Stimulated activated CD4-positive, alpha-beta T cell treated with anti-CD3 and anti-CD28 coated beads, TNF-alpha, amount 100 ng/mL, for 1 hour (primary cell): Measurements from ENCODE around the gene GALNT17.

Source experiments
- DNase-seq, 3 donors: peaks; one replicate each; pipeline ENCODE4 v3.0.0-alpha.2; 2020; ENCODE audit warnings: low read depth in 3 of 3, low spot score in 1 of 3

The GALNT17 gene

DNA sequence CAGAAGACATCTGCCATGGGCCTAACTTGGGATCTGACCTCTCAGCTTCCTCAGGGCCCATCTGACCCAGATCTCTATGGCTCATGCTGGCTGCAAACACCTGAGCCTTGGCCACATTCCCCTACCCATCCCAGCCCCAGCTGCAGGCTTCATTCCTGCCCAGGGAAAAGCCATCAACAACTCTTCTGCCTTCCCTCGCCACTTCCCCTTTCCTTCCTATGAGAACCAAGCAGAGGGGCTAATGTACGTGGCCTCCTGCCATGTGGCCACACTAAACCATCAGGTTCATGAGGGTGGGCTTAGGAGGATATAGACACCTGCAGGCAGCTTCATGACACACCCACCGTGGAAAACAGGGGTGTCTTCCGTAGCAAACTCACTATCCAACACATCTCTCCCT lies 312.2 kb downstream of the GALNT17 start:
- no peak for DNase-seq

DNA sequence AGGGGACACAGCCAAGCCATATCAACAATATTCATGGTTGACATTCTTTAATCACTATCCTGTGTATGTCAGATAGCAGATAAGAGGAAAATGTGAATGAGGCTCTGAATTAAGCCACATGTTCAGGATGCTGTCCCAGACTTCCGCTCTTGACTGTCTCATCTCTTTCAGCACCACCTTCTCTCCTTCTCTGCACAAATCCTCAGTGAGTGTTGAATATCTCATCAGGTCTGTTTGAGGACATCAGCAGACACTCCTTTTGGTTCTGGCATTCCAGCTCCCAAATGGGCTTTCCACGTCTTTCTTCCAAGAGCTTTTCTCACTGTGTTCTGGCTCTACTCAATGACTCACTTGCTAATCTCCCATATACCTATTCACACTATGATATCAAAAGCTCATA lies 321.7 kb downstream of the GALNT17 start:
- DNase-seq = no peak

DNA sequence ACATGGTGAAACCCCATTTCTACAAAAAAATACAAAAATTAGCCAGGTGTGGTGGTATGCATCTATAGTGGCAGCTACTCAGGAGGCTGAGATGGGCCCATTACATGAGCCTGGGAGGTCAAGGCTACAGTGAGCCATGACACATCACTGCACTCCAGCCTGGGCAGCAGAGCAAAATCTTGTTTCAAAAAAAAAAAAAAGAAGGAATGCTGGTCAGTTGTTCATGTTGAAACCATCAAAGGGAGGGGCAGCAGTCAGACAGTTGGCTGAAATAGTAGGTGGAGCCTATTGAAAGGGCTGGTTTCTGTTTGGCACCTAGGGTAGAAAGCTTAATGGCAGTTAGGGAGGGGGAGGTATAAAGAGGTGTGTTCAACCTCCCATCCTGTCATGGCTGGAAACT lies 323.0 kb downstream of the GALNT17 start:
- no peak for DNase-seq

DNA sequence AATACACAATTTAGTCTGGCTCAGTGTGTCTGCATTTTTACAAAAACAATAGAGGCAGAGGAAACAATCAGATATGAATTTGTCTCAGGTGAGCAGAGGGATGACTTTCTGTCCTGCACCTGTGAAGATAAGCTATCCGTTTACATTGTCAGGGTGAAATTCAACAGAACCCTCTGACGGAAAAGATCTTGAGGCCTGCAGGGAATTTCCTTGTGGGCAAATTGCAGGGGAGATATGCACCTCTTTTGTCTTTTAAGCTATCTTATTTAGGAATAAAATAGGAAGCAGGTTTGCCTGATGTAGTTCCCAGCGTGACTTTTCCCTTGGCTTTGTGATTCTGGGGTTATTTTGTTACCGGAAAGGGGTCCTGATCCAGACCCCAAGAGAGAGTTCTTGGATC lies 325.1 kb downstream of the GALNT17 start:
- DNase-seq = no peak

DNA sequence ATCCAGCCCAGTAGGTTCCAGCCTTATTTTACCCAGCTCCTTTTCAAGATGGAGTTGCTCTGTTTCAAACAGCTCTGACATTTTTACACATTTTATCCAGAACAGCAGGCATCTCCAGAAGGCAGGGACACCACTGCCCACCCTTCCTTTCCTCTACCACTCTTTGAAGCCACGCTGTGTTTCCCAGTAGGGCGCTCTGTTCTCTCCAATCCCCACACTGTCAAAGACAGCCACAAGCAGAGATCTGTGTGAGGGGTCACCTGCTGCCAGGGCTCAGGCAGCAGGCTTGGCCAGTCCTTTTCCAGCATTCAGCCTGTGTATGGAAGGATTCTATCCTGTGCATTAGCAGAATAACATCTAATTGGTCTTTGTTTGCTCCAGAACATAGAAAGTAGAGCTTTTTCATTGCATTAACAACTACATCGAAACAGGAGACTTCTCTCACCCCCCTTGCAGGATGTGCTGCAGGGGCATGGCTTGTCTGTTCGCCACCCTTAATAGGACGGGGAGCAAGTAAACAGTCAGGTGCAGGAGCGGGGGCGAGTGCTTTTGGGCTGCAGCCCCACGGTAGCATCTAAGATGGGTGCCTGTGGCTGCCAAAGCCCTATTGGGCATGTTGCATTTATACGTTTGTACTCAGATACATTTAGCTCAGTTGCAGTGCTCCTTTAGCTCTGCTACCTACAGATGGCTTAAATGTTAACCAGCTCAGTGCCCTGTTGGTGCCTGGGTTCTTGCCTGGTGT lies 326.1 kb downstream of the GALNT17 start:
- DNase-seq = no peak

DNA sequence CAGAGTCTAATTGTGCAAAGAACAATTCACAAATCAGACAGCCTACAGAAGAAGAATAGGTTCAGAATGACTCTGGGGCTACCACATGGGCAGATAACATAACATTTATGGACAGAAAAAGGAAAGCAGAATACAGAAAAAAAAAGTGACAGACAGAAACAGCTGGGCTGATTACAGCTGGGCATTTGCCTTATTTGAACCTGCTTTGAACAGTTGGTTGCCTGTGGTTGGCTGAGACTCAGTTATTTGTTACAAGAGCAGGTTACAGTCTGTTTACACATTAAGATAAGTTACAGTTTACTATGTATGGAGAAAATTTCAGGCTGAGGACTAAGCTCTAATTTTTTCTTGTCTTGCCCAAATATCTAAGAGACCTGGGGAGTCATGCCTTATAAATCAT lies 327.2 kb downstream of the GALNT17 start:
- no peak for DNase-seq

DNA sequence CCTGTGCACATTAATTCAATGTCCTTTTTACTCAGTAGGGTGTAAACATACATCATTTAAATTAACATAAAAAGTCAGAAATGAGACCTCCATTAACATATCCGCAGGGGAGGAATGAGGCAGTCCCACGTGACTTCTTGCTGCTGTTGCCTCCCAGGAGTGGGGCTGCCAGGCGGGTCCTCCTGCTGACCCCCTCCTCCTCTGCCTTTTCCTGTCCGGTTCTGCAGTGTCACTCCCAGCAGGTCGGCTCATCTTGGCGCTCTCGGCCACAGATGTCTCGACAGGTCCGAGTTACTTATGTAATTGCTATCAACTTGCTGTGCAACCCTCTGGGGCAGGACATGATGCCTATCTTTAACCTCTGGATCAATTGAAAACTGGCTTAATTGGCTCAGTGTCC lies 329.6 kb downstream of the GALNT17 start:
- no peak for DNase-seq

DNA sequence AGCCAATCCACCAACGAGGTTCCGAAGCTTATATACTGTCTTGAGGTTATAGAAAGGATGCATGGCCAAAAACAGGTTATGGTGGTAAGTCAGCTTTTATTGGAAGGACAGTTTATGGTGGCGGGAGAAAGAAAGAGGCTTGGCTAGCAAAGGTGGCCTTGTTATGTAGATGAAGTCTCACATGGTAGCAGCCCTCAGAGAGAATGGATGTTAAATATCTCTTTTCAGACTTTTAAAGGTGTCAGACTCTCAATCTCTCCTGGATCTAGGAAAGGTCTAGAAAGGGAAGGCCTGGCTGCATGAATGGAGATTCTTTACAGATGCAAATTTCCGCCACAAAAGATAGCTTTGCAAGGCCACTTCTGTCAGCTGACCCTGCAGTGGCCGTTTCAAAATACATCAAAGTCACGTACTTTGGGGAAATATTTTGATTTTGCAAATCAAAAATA lies 333.8 kb downstream of the GALNT17 start:
- no peak for DNase-seq

DNA sequence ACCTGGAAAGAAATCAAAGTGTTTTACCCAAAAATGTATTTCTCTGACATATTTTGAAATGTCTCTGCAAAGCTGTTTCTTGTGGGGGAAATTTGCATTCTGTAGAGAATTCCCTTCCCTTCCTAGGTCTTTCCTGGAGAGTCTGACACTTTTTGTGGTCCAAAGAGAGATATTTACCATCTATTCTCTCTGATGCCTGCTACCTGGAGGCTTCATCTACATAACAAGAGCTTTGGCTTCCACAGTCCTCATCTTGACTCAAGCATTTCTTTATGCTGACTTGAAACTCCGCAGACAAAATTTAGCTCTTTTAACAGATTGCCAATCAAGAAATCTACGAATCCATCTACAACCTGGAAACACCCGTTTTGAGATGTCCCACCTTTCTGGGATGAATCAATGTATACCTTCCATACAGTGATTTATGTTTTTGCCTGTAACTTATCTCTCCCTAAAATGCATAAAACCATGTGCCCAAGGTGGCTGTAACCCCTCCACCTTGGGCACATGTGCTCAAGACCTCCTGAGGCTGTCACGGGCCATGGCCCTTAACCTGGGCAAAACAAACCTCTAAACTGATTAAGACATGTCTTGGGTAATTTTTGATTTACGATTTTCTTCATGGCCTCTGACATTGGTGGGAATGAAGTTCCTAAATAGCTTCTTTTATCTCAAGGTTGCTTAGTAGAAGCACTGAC lies 334.7 kb downstream of the GALNT17 start:
- DNase-seq = no peak

DNA sequence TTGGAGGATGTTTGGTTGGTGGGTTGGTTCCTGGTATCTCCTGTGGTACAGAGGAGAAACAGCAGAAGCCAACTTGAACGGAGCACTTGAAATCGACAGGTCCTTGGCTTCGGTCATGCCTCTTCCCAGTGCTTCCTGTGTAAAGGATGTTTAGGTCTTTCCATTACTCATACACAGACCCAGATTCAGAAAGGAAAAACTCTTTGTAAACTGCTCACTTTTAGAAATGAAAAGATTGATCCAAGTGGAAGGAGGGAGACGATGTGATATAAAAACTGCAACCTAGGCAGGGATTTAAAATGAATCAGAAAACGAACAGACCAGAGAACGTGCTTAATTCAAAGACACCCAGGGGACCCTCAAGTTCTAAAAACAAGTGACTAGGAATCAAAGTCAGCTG lies 338.4 kb downstream of the GALNT17 start:
- DNase-seq = no peak

DNA sequence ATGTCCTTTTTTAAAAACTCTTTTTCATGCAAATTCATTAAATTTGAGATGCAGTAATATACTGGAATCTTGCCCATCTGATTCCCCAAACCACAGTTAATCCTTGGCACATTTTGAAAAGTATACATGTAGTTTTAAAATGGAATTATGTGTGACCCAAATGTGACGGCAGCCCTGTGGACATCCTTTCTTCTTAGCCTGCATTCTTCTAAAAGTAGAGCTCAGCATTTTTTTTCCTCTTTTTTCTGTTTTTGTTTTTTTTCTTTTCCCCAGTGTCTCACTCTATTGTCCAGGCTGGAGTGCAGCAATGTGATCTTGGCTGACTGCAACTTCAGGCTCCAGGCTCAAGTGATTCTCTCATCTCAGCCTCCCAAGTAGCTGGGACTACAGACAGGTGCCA lies 338.9 kb downstream of the GALNT17 start:
- no peak for DNase-seq

DNA sequence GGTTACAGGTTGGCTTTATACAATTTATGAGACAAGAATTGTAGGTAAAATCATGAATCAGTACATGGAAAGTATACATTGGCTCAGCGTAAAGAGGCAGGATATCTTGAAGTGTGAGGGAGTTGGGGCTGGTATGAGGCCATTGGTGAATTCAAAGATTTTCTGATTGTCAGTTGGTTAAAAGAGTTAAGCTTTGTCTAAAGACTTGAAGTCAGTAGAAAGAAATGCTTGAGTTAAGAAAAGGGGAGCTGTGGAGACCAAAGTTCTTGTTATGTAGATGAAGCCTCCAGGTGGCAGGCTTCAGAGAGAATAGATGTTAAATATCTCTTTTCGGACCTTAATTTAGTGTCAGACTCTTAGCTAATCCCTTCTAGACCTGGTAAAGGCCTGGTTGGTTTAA lies 341.0 kb downstream of the GALNT17 start:
- DNase-seq = no peak

DNA sequence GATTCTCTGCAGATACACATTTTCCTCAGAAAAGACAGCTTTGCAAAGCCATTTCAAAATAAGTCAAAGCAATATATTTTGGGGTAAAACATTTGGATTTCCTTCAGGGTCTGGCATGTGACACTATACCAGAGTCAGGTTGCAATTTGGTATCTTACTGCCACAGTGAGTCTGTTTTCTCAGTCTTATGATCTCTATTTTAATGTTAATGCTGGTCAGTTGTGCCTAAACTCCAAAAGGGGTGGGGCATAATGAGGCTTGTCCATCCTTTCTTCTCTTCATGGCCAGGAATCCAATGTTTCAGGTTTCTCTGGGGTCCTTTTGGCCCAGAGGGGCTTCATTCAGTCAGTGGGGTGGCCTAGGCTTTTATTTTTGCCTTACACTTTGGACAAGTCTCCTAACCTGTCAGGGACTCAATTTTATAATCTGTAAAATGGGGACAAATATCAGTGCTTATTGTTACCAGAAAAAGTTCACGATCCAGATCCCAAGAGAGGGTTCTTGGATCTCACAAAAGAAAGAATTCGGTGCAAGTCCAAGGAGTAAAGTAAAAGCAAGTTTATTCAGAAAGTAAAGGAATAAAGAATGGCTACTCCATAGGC lies 341.5 kb downstream of the GALNT17 start:
- no peak for DNase-seq

DNA sequence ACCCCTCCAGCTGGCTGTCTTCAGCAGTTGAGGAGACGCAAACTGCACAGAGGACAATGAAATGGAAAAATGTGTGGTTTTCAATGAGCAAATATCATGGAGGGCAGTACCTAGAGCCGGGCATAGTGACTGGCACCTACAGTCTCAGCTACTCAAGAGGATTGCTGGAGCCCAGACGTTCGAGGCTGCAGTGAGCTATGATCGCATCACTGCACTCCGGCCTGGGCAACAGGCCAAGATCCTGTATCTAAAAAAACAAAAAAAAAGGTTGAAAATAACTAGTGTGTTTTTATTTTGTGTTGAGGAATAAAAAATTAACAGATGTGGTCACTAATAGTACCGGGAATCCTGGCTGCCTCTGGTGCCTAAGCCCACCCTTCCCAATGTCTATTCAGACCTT lies 345.5 kb downstream of the GALNT17 start:
- DNase-seq = no peak

DNA sequence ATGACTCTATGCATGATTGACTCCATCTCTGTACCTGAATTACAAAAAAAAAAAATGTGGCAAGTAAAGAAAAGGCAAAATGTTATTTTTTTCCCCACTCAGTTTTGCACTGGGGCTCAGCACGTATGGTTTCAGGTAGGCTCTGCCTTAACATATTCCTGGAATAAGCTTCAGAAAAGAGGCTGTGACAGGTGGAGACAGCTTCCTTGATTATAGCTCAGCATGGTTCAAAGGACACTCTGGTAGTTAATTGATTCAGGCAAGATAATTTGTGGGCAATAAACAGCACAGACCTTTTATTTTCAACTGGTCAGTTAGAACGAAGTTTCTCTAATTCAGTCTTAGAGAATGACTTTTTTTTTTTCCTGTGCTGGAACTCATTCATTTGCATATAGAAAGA lies 347.3 kb downstream of the GALNT17 start:
- no peak for DNase-seq

DNA sequence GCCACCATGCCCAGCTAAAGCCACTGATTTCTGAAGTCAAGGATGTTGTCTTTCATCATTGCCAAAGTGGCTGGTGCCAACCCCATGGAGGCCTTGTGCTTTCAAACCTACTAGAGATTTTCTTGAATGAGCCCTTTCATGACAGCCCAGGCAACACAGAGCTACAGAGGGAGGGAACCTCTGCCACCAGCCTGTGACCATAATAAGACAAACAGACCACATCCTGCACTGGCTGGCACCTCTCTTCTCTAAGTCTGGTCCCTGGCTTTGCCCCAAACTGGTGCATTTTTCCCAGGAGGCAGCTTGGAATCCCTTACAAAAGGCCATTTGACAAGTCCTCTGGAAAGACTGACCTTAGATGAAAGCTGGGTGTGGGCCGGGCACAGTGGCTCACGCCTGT lies 348.8 kb downstream of the GALNT17 start:
- no peak for DNase-seq

DNA sequence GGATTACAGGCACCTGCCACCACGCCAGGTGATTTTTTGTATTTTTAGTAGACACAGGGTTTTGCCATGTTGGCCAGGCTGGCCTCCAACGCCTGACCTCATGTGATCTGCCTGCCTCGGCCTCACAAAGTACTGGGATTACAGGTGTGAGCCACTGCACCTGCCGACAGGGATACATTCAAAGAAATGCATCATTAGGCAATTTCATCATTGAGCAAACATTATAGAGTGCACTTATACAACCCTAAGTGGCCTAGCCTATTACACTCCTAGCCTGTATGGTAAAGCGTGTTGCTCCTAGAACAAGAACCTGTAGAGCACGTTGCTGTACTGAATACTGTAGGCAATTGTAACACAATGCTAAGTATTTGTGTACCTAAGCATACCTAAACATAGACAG lies 350.3 kb downstream of the GALNT17 start:
- DNase-seq = no peak

DNA sequence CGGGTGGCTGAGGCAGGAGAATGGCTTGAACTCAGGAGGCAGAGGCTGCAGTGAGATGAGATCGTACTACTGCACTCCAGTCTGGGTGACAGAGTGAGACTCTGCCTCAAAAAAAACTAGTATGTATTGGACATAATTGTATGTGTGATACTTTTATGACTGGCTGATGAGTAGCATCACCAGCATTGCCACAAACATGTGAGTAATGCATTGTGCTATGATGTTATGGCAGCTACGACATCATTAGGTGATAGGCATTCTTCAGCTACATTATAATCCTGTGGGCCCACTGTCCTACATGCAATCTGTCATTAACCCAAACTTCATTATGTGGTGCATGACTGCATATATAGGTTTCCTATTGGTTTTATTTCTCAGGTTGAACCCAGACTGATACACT lies 352.4 kb downstream of the GALNT17 start:
- DNase-seq = no peak

DNA sequence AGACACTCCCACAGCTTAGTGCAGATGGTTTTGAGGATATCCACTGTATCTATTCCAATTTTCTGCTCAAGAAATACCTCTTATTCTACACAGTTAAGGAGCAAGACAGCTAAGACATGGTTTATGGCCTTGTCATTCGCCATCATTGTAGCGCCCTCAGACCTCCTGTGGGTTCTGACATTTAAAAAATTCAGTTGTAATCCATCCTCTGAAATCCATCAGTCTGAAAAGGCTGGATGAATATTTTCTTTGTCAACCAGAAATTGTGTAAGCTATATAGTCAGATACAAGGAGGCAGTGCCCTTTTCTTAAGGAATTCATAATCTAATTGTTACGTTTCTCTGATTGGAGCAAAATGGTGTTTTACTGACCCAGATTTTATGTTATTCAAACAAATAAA lies 353.6 kb downstream of the GALNT17 start:
- no peak for DNase-seq

DNA sequence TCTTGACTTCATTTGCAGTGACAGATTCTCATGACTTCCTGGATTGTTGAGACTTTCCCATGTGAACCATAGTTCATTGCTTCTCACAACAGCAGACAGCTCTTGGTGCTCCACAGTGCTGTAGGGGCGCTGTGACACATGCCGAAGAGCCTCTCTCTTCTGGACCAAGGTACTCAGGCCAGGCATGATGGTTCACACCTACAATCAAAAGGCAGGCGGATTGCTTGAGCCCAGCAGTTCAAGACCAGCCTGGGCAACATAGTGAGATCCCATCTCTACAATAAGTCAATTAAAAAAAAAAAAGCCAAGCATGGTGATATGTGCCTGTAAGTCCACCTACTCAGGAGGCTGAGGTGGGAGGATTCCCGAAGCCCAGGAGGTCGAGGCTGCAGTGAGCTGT lies 354.5 kb downstream of the GALNT17 start:
- no peak for DNase-seq

DNA sequence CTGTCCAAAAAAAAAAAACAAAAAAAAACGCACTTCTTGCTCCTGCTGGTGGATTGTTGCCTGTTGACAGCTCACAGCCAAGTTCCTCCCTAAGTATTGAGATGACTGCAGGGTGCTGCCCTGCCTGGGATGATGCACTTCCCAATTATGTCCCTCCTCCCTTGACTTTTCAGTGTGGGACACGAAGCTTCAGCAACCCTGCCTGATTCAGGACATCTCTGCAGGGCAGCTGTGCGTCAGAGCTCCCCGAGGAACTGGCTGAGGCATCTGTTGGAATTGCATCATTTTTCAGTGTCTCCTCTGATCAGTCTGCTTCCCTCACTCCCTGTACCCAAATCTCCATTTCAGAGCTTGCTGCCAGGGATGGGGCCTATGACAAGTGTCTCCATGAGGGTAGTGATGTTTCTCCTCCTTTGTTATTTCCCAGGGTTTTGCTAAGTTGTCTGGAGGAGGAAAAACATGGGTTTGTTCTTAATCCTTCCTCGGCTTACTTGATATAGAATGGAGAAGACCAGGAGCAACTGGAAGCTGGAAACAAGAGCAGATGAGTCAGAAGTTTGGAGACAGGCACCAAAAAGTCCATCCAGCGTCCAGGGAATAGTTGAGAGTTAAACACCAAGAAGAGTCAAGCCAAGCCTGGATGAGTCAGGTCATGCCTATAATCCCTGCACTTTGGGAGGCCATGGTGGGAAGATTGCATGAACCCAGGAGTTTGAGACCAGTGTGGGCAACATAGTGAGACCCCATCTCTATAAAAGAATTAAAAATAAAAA lies 355.1 kb downstream of the GALNT17 start:
- DNase-seq = no peak

DNA sequence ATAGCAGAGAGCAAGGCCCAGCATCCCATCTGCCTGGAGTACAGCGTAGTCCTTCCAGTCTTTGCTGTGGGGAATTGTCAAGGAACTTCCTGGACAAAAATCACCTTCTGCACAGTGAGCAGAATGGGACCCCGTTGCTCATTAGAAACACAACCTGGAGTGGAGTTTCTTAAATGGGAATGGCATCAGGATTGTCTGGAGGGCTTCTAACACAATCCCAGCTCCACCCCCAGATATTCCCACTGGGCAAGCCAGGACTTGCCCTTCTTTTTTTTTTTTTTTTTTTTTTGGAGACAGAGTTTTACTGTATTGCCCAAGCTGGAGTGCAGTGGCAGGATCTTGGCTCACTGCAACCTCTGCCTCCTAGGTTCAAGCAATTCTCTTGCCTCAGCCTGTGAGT lies 356.4 kb downstream of the GALNT17 start:
- DNase-seq = no peak
